Measurements from ENCODE around the gene VPS13A. TPM values are rescaled to one million over a fixed set of nuclear protein-coding genes. Genes with fewer than 3 reads are reported as not detected.
A peak's percentile ranks its signal among the peaks of the same experiment; 100 is the strongest.

The VPS13A gene
- total and polyA plus RNA-seq, 8 donors: 3.1 to 87.6 (median 29.2) TPM

DNA sequence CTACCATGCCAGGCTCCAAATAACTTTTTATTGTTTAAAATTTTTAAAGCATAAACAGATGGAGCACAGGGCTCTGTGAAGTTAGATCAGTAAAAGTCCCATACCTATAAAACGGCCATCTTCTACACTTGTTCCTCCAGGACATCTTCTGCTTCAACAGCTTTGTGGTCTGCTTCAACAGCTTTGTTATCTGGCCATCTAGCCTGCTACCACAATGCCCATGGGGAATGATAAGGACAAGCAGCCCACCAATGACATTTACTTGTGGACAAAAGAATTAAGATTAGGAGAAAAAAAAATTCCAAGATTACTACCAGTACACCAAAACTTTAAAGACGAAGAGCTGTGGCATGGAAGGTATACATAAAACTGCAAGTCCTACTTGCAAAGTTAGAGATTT, 2.2 kb upstream of the VPS13A start:
- DNase-seq: no peak

GRCh38 chr9:77176106-77176505, 1.2 kb upstream of the VPS13A start:
- Histone ChIP-seq H3K36me3 (no peaks in the 10 kb centered on the region), H3K4me1 (peaks cover 14 to 38% (median 33%) of the 10 kb centered on the region in 4 donors), H3K9me3 (no peaks in the 10 kb centered on the region), H3K4me3 (no peak overlapping the region), H3K27ac (peak overlapping the region in 3 of 5 donors; percentile 86 to 92 (median 91)), H3K27me3 (no peaks in the 10 kb centered on the region)
- no peak for TF ChIP-seq POLR2A (IDR thresholded peaks at IDR 0.05)
- TF ChIP-seq, protein P1, sequence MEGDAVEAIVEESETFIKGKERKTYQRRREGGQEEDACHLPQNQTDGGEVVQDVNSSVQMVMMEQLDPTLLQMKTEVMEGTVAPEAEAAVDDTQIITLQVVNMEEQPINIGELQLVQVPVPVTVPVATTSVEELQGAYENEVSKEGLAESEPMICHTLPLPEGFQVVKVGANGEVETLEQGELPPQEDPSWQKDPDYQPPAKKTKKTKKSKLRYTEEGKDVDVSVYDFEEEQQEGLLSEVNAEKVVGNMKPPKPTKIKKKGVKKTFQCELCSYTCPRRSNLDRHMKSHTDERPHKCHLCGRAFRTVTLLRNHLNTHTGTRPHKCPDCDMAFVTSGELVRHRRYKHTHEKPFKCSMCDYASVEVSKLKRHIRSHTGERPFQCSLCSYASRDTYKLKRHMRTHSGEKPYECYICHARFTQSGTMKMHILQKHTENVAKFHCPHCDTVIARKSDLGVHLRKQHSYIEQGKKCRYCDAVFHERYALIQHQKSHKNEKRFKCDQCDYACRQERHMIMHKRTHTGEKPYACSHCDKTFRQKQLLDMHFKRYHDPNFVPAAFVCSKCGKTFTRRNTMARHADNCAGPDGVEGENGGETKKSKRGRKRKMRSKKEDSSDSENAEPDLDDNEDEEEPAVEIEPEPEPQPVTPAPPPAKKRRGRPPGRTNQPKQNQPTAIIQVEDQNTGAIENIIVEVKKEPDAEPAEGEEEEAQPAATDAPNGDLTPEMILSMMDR (IDR thresholded peaks at IDR 0.05): no peak
- TF ChIP-seq EP300 (IDR thresholded peaks at IDR 0.05): no peak
- no peak for TF ChIP-seq POLR2AphosphoS5 (IDR thresholded peaks at IDR 0.05)
- intact Hi-C loops (cut with DNase I; ENCODE audit: low total_unique reads): no loop called here
- WGBS, 5 donors: 42 to 56% (median 49%) methylated on average over 4 of the region's 4 CpGs
- DNase-seq: no peak

More for the DNA sequence above, 2.2 kb upstream of the VPS13A start:
- TF ChIP-seq, protein P1 (IDR thresholded peaks at IDR 0.05): no peak
- TF ChIP-seq POLR2A (IDR thresholded peaks at IDR 0.05) (no peak), POLR2AphosphoS5 (IDR thresholded peaks at IDR 0.05) (no peak), EP300 (IDR thresholded peaks at IDR 0.05) (no peak)
- peaks cover 14 to 30% (median 28%) of the 10 kb centered on the region in 4 donors for H3K4me1 ChIP-seq
- H3K4me3 ChIP-seq: no peak overlapping the region
- H3K27ac ChIP-seq: no peak overlapping the region
- no peaks in the 10 kb centered on the region for H3K9me3 ChIP-seq
- intact Hi-C loops (cut with DNase I; ENCODE audit: low total_unique reads): no loop called here
- H3K27me3 ChIP-seq: no peaks in the 10 kb centered on the region
- WGBS, 5 donors: 50 to 67% (median 57%) methylated on average over 2 of the region's 2 CpGs
- no peaks in the 10 kb centered on the region for H3K36me3 ChIP-seq

DNA sequence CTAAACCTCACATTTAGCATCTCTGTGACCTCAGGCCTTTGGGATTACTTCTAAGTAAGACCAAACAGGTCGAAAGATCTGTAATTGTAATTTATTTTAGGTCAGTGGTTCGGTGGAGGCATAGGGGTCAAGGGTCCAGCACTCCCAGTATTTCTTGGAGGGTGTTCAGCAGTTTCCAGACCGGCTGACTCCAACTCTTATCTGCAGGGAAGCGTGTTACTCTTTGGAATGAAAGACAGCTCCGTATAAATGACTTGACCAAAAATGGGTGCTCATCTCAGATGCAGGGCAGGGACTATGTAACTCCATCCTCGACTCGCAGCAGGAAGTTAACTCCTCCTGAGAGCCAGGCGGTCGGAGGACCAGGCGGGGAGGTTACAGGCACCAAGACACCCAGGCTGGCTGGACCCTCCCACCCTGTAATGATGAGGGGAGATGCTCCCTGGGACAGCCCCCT, 620 bp upstream of the VPS13A start:
- TF ChIP-seq POLR2A (IDR thresholded peaks at IDR 0.05): no peak
- TF ChIP-seq EP300 (IDR thresholded peaks at IDR 0.05): no peak
- no peak for TF ChIP-seq POLR2AphosphoS5 (IDR thresholded peaks at IDR 0.05)
- TF ChIP-seq, protein P1 (IDR thresholded peaks at IDR 0.05): no peak
- Histone ChIP-seq H3K9me3 (no peaks in the 10 kb centered on the region), H3K4me3 (peak overlapping the region; percentile 68 to 88 (median 80)), H3K36me3 (no peaks in the 10 kb centered on the region), H3K27me3 (no peaks in the 10 kb centered on the region), H3K4me1 (peaks cover 14 to 38% (median 33%) of the 10 kb centered on the region in 4 donors), H3K27ac (peak overlapping the region; percentile 62 to 92 (median 86))
- DNase-seq: no peak
- intact Hi-C loops (cut with DNase I; ENCODE audit: low total_unique reads): no loop called here
- WGBS, 5 donors: 1 to 2% (median 1%) methylated on average over 8 to 10 of the region's 10 CpGs

GRCh38 chr9:77177894-77178794, 810 bp downstream of the VPS13A start:
- TF ChIP-seq, protein P1 (IDR thresholded peaks at IDR 0.05): no peak
- TF ChIP-seq POLR2A (IDR thresholded peaks at IDR 0.05) (no peak), EP300 (IDR thresholded peaks at IDR 0.05) (no peak), POLR2AphosphoS5 (IDR thresholded peaks at IDR 0.05) (no peak)
- Histone ChIP-seq H3K4me1 (peaks cover 14 to 39% (median 33%) of the 10 kb centered on the region in 4 donors), H3K27me3 (no peaks in the 10 kb centered on the region), H3K9me3 (no peaks in the 10 kb centered on the region), H3K36me3 (no peaks in the 10 kb centered on the region), H3K27ac (peak overlapping the region; percentile 62 to 92 (median 86)), H3K4me3 (peak overlapping the region; percentile 68 to 88 (median 80))
- intact Hi-C loops (cut with DNase I; ENCODE audit: low total_unique reads): no loop called here
- peak; percentile 44 to 69 for DNase-seq
- WGBS, 5 donors: 1% methylated on average over 49 to 57 of the region's 57 CpGs
